OCI-M2 (cell line): ENCODE results near the gene KIAA0232.
"Not testable (repeated sequence)": the region's sequence is repeated elsewhere in the genome, so short reads cannot be mapped to it uniquely, and the experiment has no call there.

ENCODE experiments used
- DNase-seq: peaks from one replicate; lab custom pipeline; 2025; ENCODE audit not compliant: unreplicated experiment; lab: John Stamatoyannopoulos, UW

Gene KIAA0232

GRCh38 chr4:6754481-6755087 is 27.9 kb upstream of the KIAA0232 start:
- no peak for DNase-seq

DNA sequence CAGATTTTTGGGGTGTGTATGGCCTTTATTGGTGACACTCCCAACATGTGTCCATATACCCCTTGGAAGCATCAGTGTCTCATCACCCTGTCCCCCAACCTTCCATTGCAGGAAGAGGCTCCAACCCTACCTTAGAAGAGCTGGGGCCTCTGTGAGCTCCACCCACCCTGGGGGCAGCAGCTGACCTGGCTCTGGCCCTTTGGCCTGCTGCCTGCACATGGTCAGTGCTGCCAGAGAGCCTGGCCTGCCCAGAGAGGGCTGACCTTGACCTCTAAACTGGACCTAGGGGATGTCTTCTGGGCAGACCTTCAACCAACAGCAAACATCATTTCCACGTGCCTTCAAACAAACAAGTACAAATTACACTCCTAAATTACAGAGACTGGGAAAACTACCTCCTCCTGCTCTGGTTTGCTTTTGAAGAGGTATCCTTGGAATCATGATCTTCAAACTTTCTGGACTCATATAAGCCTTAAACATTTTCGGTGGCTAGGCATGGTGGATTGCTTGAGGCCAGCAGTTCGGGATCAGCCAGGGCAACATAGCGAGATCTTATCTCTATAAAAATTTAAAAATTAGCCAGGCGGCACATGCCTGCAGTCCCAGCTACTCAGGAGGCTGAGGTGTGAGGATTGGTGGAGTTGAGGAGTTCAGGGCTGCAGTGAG is 27.3 kb upstream of the KIAA0232 start:
- DNase-seq = no peak

DNA sequence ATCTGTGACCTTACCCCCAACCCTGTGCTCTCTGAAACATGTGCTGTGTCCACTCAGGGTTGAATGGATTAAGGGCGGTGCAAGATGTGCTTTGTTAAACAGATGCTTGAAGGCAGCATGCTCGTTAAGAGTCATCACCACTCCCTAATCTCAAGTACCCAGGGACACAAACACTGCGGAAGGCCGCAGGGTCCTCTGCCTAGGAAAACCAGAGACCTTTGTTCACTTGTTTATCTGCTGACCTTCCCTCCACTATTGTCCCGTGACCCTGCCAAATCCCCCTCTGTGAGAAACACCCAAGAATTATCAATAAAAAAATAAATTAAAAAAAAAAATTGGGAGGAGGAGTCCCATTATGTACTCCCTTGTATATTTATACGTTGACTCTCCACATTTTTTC is 26.2 kb upstream of the KIAA0232 start:
- not testable (repeated sequence) for DNase-seq

- DNase-seq = no peak
Observed at GRCh38 chr4:6758728-6759127, 23.8 kb upstream of the KIAA0232 start.

DNA sequence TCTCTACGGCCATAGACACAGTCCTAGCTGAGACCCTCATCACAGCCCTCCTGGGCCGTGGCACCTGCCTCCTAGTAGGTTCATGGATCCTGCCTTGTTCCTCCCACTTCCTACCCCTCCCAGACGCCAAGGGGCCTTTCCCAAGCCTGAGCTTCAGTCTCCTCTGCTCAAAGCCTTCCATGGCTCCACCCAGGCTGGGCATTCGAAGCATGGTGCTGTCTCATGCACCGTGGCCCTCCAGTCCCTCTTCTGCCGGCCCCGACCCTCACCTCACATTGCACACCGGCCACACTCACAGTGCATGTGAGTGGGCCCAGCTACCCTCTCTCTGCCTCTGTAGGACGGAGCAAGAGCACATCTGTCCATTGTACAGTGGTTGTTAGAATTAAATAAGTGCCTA is 21.7 kb upstream of the KIAA0232 start:
- no peak for DNase-seq

GRCh38 chr4:6761649-6762615 is 20.6 kb upstream of the KIAA0232 start:
- no peak for DNase-seq

DNA sequence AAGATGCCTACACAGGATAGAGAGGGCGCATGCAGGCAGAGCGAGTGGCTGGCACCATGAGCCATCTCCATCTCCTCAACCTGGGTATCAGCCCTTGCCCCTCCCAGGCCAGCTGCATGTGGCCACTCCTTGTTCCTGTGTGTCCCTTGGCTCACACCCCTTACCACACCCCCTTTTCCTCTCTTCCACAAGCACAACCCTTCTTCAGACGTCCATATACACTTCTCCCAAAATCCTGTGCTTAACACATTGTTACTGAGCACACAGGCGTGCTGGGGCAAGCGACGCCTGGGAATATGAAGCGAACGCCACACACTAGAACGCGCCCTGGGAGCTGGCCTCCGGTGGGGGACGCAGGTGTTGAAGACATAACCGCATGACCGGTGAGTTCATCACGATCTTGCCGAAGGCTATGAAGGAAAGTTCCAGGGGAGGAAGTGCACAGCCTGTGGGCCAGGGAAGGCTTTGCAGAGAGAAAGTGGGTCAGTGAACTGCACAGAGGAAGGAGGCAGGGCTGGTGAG is 19.1 kb upstream of the KIAA0232 start:
- no peak for DNase-seq

DNA sequence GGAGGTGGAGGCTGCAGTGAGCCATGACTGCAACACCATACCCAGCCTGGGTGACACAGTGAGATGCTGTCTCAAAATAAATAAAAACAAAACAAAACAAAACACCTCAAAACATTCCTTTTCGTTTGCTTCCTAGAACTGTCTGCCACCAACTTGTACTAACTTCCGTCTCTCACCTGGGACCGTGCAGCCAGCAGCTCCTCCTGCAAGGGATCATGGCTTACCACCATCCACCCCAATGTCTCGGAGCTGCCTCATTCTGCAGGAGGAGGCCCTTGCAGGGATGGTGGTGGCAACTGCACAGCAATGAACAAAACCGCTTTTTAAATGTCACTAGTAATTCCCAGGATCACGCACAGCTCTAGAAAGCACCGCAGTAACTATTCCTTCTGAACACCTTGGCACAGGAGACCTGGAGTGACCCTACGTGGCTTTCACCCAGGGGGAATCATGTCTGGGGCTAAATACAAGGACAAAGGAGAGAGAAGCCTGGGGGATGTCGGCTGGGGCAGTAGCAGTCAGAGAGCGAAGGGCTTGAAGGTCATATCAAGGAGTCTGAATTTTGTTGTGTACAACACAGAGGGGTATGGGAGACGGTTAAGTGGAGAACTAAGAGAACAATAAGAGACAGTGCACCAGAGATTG is 17.4 kb upstream of the KIAA0232 start:
- DNase-seq = no peak

DNA sequence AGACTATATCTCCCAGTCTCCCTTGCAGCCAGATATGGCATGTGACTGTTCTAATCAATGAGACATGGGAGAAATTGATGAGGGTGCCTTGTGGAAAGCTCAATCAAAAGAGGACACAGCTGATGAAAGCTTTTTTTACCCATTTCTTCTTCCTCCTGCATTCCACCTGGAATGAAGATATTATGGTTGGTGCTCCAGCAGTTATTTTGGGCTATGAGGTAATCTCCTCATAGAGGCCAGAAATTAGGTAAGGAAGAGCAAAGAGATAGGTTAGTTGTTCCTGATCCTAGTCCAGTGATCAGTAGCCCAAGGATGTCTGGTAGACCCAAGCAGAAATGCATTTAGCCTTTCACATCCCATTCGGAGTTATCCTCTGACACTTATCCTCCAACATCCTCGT is 16.8 kb upstream of the KIAA0232 start:
- no peak for DNase-seq

- no peak for DNase-seq
Observed at GRCh38 chr4:6767386-6767747, 15.2 kb upstream of the KIAA0232 start.

GRCh38 chr4:6767748-6768538 is 14.6 kb upstream of the KIAA0232 start:
- no peak for DNase-seq

DNA sequence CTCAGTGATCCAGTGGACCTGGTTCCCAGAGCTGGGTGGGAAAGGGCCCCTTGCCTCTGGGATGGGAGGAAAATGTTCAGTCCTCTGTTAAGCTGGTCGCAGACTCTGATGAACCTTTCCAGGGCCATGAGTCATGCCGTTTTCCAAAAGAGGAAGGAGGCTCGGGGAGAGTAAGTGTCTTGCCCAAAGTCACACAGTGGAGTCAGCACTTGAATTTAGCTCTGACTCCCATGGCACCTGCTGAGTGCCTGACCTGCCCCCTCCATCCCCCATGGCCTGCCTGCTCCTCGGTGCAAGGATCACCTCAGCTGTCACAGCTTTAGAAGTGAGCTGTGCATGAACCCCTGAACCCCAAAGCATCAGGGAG is 14.0 kb upstream of the KIAA0232 start:
- DNase-seq = no peak

- no peak for DNase-seq
Observed at GRCh38 chr4:6769233-6769988, 13.1 kb upstream of the KIAA0232 start.

DNA sequence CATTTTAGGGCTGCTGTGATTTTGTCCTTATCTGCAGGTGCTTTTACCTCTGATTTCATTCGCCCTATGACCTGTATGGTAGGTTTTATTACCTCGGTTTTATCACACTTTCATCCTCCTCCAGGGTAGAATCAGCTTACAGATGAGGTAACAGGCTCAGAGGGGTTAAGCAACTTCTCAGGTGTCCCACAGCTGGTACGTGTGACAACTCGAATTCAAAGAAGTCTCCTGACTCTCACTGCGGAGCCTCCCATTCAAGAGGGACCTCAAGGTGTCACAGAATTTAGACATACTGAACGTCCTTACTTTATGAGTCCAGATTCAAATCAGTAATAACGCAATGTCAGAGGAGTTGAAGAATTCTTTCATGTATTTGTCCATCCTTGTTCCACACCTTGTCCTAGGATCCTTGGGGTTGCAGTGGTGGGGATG is 12.5 kb upstream of the KIAA0232 start:
- DNase-seq = no peak

- no peak for DNase-seq
Observed at GRCh38 chr4:6770581-6771228, 11.8 kb upstream of the KIAA0232 start.

DNA sequence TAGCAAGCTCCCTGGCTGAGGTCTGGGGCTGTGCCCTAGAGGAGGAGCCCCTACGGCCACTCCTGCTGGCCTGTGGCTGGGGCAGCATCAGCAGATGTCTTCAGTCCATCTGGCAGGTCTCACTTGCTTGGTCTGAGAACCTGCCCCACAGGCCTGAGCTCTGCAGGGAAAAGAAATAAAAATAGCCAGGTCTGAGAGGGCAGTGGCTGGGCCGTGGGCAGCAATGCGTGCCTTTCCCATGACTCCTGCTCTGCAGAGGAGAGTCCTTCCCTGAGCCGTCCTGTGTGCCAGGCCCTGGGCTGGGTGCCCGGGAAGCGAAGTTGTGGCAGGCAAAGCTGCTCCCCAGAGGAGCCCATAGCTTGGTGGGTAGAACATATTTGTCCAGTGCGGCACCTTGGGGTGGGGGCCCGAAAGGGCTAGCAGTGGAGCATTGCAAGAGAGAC is 11.3 kb upstream of the KIAA0232 start:
- DNase-seq = no peak

- DNase-seq = no peak
Observed at GRCh38 chr4:6772223-6772928, 10.2 kb upstream of the KIAA0232 start.

- DNase-seq = no peak
Observed at GRCh38 chr4:6773106-6773505, 9.4 kb upstream of the KIAA0232 start.
